Activated naive CD8-positive, alpha-beta T cell treated with anti-CD3 and anti-CD28 coated beads, Interleukin-2, amount 10 ng/mL, durations not matched to agents 7 days and 5 days (primary cell): ENCODE results near the gene PI16. TPM values are rescaled to one million over a fixed set of nuclear protein-coding genes. Genes with fewer than 3 reads are reported as not detected.

Experiments
- ATAC-seq: fragments of 150-1000 bp; cut with Tn5 transposase; one replicate; pipeline ENCODE4 v1.10.0; 2021; ENCODE audit warnings: low read depth, moderate library complexity
- POLR2A ChIA-PET: fragments of 350-600 bp; sonication (Branson Sonifier 250); formaldehyde crosslinking; loops from one replicate; lab custom pipeline; 2021; ENCODE audit warnings: antibody characterized with exemption; lab: Charles Lee
- DNase-seq: peaks from one replicate; pipeline ENCODE4 v3.0.0; 2021
- H3K27ac Mint-ChIP-seq: one replicate; pipeline ENCODE4 v1.8.0; 2022; ENCODE audit warnings: mild to moderate bottlenecking, mixed read lengths
- H3K27me3 Mint-ChIP-seq: one replicate; pipeline ENCODE4 v1.8.0; 2022; ENCODE audit warnings: mild to moderate bottlenecking, moderate library complexity, mixed read lengths
- H3K36me3 Mint-ChIP-seq: one replicate; pipeline ENCODE4 v1.8.0; 2021; ENCODE audit warnings: mild to moderate bottlenecking, mixed read lengths
- H3K4me1 Mint-ChIP-seq: one replicate; pipeline ENCODE4 v1.8.0; 2021; ENCODE audit warnings: mixed read lengths
- H3K4me3 Mint-ChIP-seq: one replicate; pipeline ENCODE4 v1.8.0; 2022; ENCODE audit warnings: mild to moderate bottlenecking, moderate library complexity, mixed read lengths
- H3K9me3 Mint-ChIP-seq: one replicate; pipeline ENCODE4 v1.8.0; 2021; ENCODE audit warnings: mixed read lengths
- total RNA-seq, 2 experiments: library from RNA; stranded (reverse); gene quantifications; one replicate each; pipeline ENCODE4 v1.2.3, GENCODE V29; 2021

PI16 gene
- total RNA-seq = under 1 TPM; 0.37 to 0.86 TPM

GRCh38 chr6:36954262-36954931 is at the start of gene PI16:
TSS of gene PI16 (plus strand) at chr6:36954738. CDS start at chr6:36954761, 23 bp downstream.
- peaks cover 14% of the 10 kb centered on the region for H3K27me3 Mint-ChIP-seq
- peaks cover 40% of the 10 kb centered on the region for H3K4me1 Mint-ChIP-seq
- peak within 1 kb of the TSS; percentile 21 for H3K4me3 Mint-ChIP-seq
- ATAC-seq (peak; percentile 51), DNase-seq (no peak)
- H3K9me3 Mint-ChIP-seq = no peaks in the 10 kb centered on the region
- POLR2A ChIA-PET = interaction anchor here (0.8 to 2.7 kb wide), 7 partner anchors 9 to 69 kb away, joined by 3 to 10 read pairs (median 4); partner anchors contain the start of genes C6orf89 and MTCH1
- H3K27ac Mint-ChIP-seq = no peak within 1 kb of the TSS
- no peaks in the 10 kb centered on the region for H3K36me3 Mint-ChIP-seq

- ATAC-seq = no peak
- no peak for DNase-seq
- POLR2A ChIA-PET = no interaction called here
- Mint-ChIP-seq H3K4me3 (no peak overlapping the region), H3K4me1 (peaks cover 5% of the 10 kb centered on the region), H3K27ac (no peak overlapping the region), H3K9me3 (no peaks in the 10 kb centered on the region), H3K27me3 (no peaks in the 10 kb centered on the region), H3K36me3 (peaks cover 22% of the 10 kb centered on the region)
Measured at GRCh38 chr6:36904851-36905393, 49.6 kb upstream of the PI16 start.

- Mint-ChIP-seq H3K4me1 (peaks cover 12% of the 10 kb centered on the region), H3K27ac (no peak overlapping the region), H3K36me3 (peaks cover 27% of the 10 kb centered on the region), H3K4me3 (no peak overlapping the region), H3K27me3 (no peaks in the 10 kb centered on the region), H3K9me3 (no peaks in the 10 kb centered on the region)
- POLR2A ChIA-PET = no interaction called here
- ATAC-seq = no peak
- no peak for DNase-seq
Measured at GRCh38 chr6:36906539-36907325, 47.8 kb upstream of the PI16 start.

- ATAC-seq (no peak), DNase-seq (no peak)
- H3K27me3 Mint-ChIP-seq = no peaks in the 10 kb centered on the region
- no peak overlapping the region for H3K4me3 Mint-ChIP-seq
- H3K27ac Mint-ChIP-seq = no peak overlapping the region
- peaks cover 23% of the 10 kb centered on the region for H3K4me1 Mint-ChIP-seq
- peaks cover 26% of the 10 kb centered on the region for H3K36me3 Mint-ChIP-seq
- POLR2A ChIA-PET = no interaction called here
- no peaks in the 10 kb centered on the region for H3K9me3 Mint-ChIP-seq
Measured at GRCh38 chr6:36907781-36908180, 46.8 kb upstream of the PI16 start.

GRCh38 chr6:36908747-36909146 is 45.8 kb upstream of the PI16 start:
- Mint-ChIP-seq H3K27ac (no peak overlapping the region), H3K27me3 (no peaks in the 10 kb centered on the region), H3K9me3 (no peaks in the 10 kb centered on the region), H3K36me3 (peaks cover 25% of the 10 kb centered on the region), H3K4me3 (no peak overlapping the region), H3K4me1 (peaks cover 29% of the 10 kb centered on the region)
- ATAC-seq (no peak), DNase-seq (no peak)
- POLR2A ChIA-PET = no interaction called here

- Mint-ChIP-seq H3K9me3 (no peaks in the 10 kb centered on the region), H3K27ac (peak overlapping the region; percentile 86), H3K27me3 (no peaks in the 10 kb centered on the region), H3K4me3 (peak overlapping the region; percentile 84), H3K36me3 (peaks cover 29% of the 10 kb centered on the region), H3K4me1 (peaks cover 32% of the 10 kb centered on the region)
- ATAC-seq = peak; percentile 38
- no peak for DNase-seq
- POLR2A ChIA-PET = interaction anchor here (0.6 to 1.8 kb wide), 5 partner anchors 25 to 143 kb away, joined by 3 to 4 read pairs (median 3); partner anchors contain the start of gene PI16
Measured at GRCh38 chr6:36912030-36912454, 42.5 kb upstream of the PI16 start.

GRCh38 chr6:36912586-36912985 is 42.0 kb upstream of the PI16 start:
- H3K9me3 Mint-ChIP-seq = no peaks in the 10 kb centered on the region
- H3K27ac Mint-ChIP-seq = peak overlapping the region; percentile 86
- DNase-seq = peak; percentile 44
- peaks cover 32% of the 10 kb centered on the region for H3K4me1 Mint-ChIP-seq
- H3K4me3 Mint-ChIP-seq = peak overlapping the region; percentile 84
- H3K36me3 Mint-ChIP-seq = peaks cover 29% of the 10 kb centered on the region
- no peaks in the 10 kb centered on the region for H3K27me3 Mint-ChIP-seq
- ATAC-seq = peak; percentile 89
- POLR2A ChIA-PET = interaction anchor here (0.6 to 1.8 kb wide), 6 partner anchors 25 to 143 kb away, joined by 3 to 4 read pairs (median 3); partner anchors contain the start of genes MTCH1 and PI16

- Mint-ChIP-seq H3K27me3 (no peaks in the 10 kb centered on the region), H3K27ac (peak overlapping the region; percentile 86), H3K9me3 (no peaks in the 10 kb centered on the region), H3K4me1 (peaks cover 31% of the 10 kb centered on the region), H3K4me3 (peak overlapping the region; percentile 84), H3K36me3 (peaks cover 29% of the 10 kb centered on the region)
- POLR2A ChIA-PET = interaction anchor here (0.8 to 1.8 kb wide), 5 partner anchors 13 to 105 kb away, joined by 3 to 4 read pairs (median 3); partner anchors contain the start of gene MTCH1
- DNase-seq (no peak), ATAC-seq (no peak)
Measured at GRCh38 chr6:36913082-36913481, 41.5 kb upstream of the PI16 start.

- peaks cover 29% of the 10 kb centered on the region for H3K36me3 Mint-ChIP-seq
Measured at GRCh38 chr6:36914227-36914794, 40.2 kb upstream of the PI16 start.

GRCh38 chr6:36915599-36915998 is 38.9 kb upstream of the PI16 start:
- DNase-seq (no peak), ATAC-seq (no peak)
- Mint-ChIP-seq H3K4me3 (no peak overlapping the region), H3K9me3 (no peaks in the 10 kb centered on the region), H3K36me3 (peaks cover 30% of the 10 kb centered on the region), H3K27ac (no peak overlapping the region), H3K4me1 (peaks cover 30% of the 10 kb centered on the region), H3K27me3 (no peaks in the 10 kb centered on the region)
- POLR2A ChIA-PET = interaction anchor here (1.1 kb wide), 1 partner anchor 261 kb away, joined by 3 read pairs; no protein-coding TSS in a partner anchor

More at GRCh38 chr6:36914227-36914794, 40.2 kb upstream of the PI16 start:
- peak overlapping the region; percentile 7 for H3K27ac Mint-ChIP-seq
- H3K4me3 Mint-ChIP-seq = no peak overlapping the region
- no peak for ATAC-seq
- H3K9me3 Mint-ChIP-seq = no peaks in the 10 kb centered on the region
- POLR2A ChIA-PET = interaction anchor here (1.1 kb wide), 1 partner anchor 12 kb away, joined by 3 read pairs; no protein-coding TSS in a partner anchor
- no peak for DNase-seq
- H3K4me1 Mint-ChIP-seq = peaks cover 30% of the 10 kb centered on the region
- no peaks in the 10 kb centered on the region for H3K27me3 Mint-ChIP-seq

GRCh38 chr6:36916126-36916525 is 38.4 kb upstream of the PI16 start:
- DNase-seq = no peak
- H3K9me3 Mint-ChIP-seq = no peaks in the 10 kb centered on the region
- H3K4me3 Mint-ChIP-seq = no peak overlapping the region
- peaks cover 26% of the 10 kb centered on the region for H3K4me1 Mint-ChIP-seq
- H3K27ac Mint-ChIP-seq = peak overlapping the region; percentile 8
- no peaks in the 10 kb centered on the region for H3K27me3 Mint-ChIP-seq
- no peak for ATAC-seq
- H3K36me3 Mint-ChIP-seq = peaks cover 31% of the 10 kb centered on the region
- POLR2A ChIA-PET = interaction anchor here (1.1 kb wide), 1 partner anchor 260 kb away, joined by 3 read pairs; no protein-coding TSS in a partner anchor

GRCh38 chr6:36917541-36918193 is 36.9 kb upstream of the PI16 start:
- ATAC-seq (no peak), DNase-seq (no peak)
- Mint-ChIP-seq H3K27me3 (no peaks in the 10 kb centered on the region), H3K9me3 (no peaks in the 10 kb centered on the region), H3K36me3 (peaks cover 25% of the 10 kb centered on the region), H3K27ac (no peak overlapping the region), H3K4me3 (no peak overlapping the region), H3K4me1 (peaks cover 14% of the 10 kb centered on the region)
- POLR2A ChIA-PET = no interaction called here
